Neural cell (in vitro differentiated cells): ENCODE data around the gene RMDN2. TPM values are rescaled to one million over a fixed set of nuclear protein-coding genes. Genes with fewer than 3 reads are reported as not detected.

Source experiments
- H2AFZ ChIP-seq: fragments of 200-600, 300-800 bp; sonication (generic), shearing (Covaris generic); 2 replicates; pipeline ENCODE4 v1.6.0; 2014; ENCODE audit warnings: low read depth, mild to moderate bottlenecking, antibody characterized with exemption, low read length, moderate library complexity
- H3F3A ChIP-seq: fragments of 200-600 bp; shearing (Covaris generic); 2 replicates; pipeline ENCODE4 v1.6.1; 2016; ENCODE audit warnings: mild to moderate bottlenecking, moderate library complexity, mixed read lengths, antibody characterized with exemption, low read length; ENCODE audit not compliant: insufficient read depth, poor library complexity, severe bottlenecking
- H3K27ac ChIP-seq: fragments of 200-600, 300-800 bp; sonication (generic), shearing (Covaris generic); 2 replicates; pipeline ENCODE4 v1.5.1; 2014; ENCODE audit warnings: mild to moderate bottlenecking, low read length, moderate library complexity
- H3K27me3 ChIP-seq: fragments of 300-800, 200-600 bp; sonication (generic), shearing (Covaris generic); 2 replicates; pipeline ENCODE4 v1.6.0; 2014; ENCODE audit warnings: mild to moderate bottlenecking, low read depth, low read length, moderate library complexity; ENCODE audit not compliant: insufficient read depth
- H3K36me3 ChIP-seq: fragments of 300-800, 200-600 bp; sonication (generic), shearing (Covaris generic); 2 replicates; pipeline ENCODE4 v1.5.1; 2014; ENCODE audit warnings: mild to moderate bottlenecking, antibody characterized with exemption, low read length, moderate library complexity; ENCODE audit not compliant: insufficient read depth
- H3K4me2 ChIP-seq: fragments of 300-800, 200-600 bp; sonication (generic), shearing (Covaris generic); 2 replicates; pipeline ENCODE4 v1.6.0; 2014; ENCODE audit warnings: mild to moderate bottlenecking, low read length
- H3K4me3 ChIP-seq: fragments of 300-800, 200-600 bp; sonication (generic), shearing (Covaris generic); 2 replicates; pipeline ENCODE4 v1.5.1; 2014; ENCODE audit warnings: mild to moderate bottlenecking, low read length, moderate library complexity
- H3K79me2 ChIP-seq: fragments of 200-600 bp; shearing (Covaris generic); replicated peaks from 2 replicates; pipeline ENCODE4 v1.6.0; 2014; ENCODE audit warnings: mild to moderate bottlenecking, low read length, moderate library complexity; ENCODE audit not compliant: insufficient read depth
- H3K9ac ChIP-seq: fragments of 300-800, 200-600 bp; sonication (generic), shearing (Covaris generic); 2 replicates; pipeline ENCODE4 v1.6.1; 2016; ENCODE audit warnings: mild to moderate bottlenecking, low read length, mixed read lengths
- H3K9me2 ChIP-seq: fragments of 200-600 bp; shearing (Covaris generic); 2 replicates; pipeline ENCODE4 v1.6.1; 2016; ENCODE audit warnings: mild to moderate bottlenecking, low read length, mixed read lengths; ENCODE audit not compliant: insufficient read depth
- H3K9me3 ChIP-seq: fragments of 200-600, 300-800 bp; sonication (generic), shearing (Covaris generic); 2 replicates; pipeline ENCODE4 v1.6.1; 2016; ENCODE audit warnings: mild to moderate bottlenecking, mixed run types, low read length, moderate library complexity, mixed read lengths
- H4K20me1 ChIP-seq: fragments of 200-600 bp; shearing (Covaris generic); 2 replicates; pipeline ENCODE4 v1.6.1; 2016; ENCODE audit warnings: mild to moderate bottlenecking, mixed run types; ENCODE audit not compliant: insufficient read depth
- EP300 ChIP-seq: fragments of 450-650 bp; conservative IDR thresholded peaks from 2 replicates; pipeline ENCODE4 v1.6.1; 2014; ENCODE audit warnings: antibody characterized with exemption, mild to moderate bottlenecking, moderate library complexity; ENCODE audit not compliant: poor library complexity, severe bottlenecking
- EZH2 ChIP-seq: fragments of 200-600, 300-800 bp; shearing (Covaris generic), sonication (generic); IDR thresholded peaks from 2 replicates; pipeline ENCODE4 v1.6.1; 2014; ENCODE audit warnings: antibody characterized with exemption, low read length, borderline replicate concordance, mild to moderate bottlenecking; ENCODE audit not compliant: insufficient read depth, poor library complexity, severe bottlenecking
- MXI1 ChIP-seq: fragments of 450-650 bp; conservative IDR thresholded peaks from 2 replicates; pipeline ENCODE4 v1.6.1; 2014; ENCODE audit warnings: antibody characterized with exemption, mild to moderate bottlenecking; ENCODE audit not compliant: poor library complexity, severe bottlenecking
- POLR2AphosphoS5 ChIP-seq: IDR thresholded peaks from 2 replicates; pipeline ENCODE4 v1.6.1; 2012
- RAD21 ChIP-seq: fragments of 450-650 bp; conservative IDR thresholded peaks from 2 replicates; pipeline ENCODE4 v1.6.1; 2014; ENCODE audit warnings: antibody characterized with exemption, mild to moderate bottlenecking, moderate library complexity
- SMC3 ChIP-seq: fragments of 450-650 bp; conservative IDR thresholded peaks from 2 replicates; pipeline ENCODE4 v1.6.1; 2014; ENCODE audit warnings: antibody characterized with exemption, mild to moderate bottlenecking, moderate library complexity; ENCODE audit not compliant: poor library complexity
- TAF1 ChIP-seq: IDR thresholded peaks from 2 replicates; pipeline ENCODE4 v1.6.1; 2012; ENCODE audit warnings: low read depth
- polyA plus RNA-seq: library from polyadenylated mRNA; depleted of rRNA; stranded (reverse); fragments of >200 nt; gene quantifications from 2 replicates; pipeline ENCODE4 v1.2.3, GENCODE V29; 2014
- TF ChIP-seq, protein P1 (sequence below): IDR thresholded peaks from 2 replicates; pipeline ENCODE4 v1.6.1; 2012; ENCODE audit warnings: borderline replicate concordance
- TF ChIP-seq, protein P2 (sequence below): fragments of 450-650 bp; IDR thresholded peaks from 2 replicates; pipeline ENCODE4 v1.5.1; 2014; ENCODE audit warnings: antibody characterized with exemption, mild to moderate bottlenecking, moderate library complexity; ENCODE audit not compliant: poor library complexity, severe bottlenecking

Gene RMDN2
- polyA plus RNA-seq, 1 donor from 2014 or later = 5.5 TPM

DNA sequence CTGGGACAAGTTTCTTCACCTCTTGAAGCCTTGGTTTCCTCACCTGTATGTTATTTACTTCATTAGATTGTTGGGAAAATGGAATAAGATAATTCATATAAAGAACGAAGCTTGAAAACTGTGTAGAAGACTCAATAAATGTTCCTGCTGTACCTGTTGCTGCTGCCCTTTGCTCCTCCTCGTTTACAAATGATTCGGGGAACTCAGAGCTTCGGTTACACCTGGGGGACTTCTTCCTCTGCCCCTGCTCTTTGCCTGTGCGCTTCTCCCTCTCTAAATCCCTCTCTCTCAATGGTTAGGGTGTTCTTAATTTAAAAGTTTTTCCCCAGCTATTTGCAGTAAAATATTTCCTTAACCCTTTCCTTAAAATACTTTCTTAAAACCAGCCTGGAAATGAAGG, 3.3 kb upstream of the RMDN2 start:
- Histone ChIP-seq H3F3A (no peaks in the 10 kb centered on the region), H3K79me2 (no peaks in the 10 kb centered on the region)

DNA sequence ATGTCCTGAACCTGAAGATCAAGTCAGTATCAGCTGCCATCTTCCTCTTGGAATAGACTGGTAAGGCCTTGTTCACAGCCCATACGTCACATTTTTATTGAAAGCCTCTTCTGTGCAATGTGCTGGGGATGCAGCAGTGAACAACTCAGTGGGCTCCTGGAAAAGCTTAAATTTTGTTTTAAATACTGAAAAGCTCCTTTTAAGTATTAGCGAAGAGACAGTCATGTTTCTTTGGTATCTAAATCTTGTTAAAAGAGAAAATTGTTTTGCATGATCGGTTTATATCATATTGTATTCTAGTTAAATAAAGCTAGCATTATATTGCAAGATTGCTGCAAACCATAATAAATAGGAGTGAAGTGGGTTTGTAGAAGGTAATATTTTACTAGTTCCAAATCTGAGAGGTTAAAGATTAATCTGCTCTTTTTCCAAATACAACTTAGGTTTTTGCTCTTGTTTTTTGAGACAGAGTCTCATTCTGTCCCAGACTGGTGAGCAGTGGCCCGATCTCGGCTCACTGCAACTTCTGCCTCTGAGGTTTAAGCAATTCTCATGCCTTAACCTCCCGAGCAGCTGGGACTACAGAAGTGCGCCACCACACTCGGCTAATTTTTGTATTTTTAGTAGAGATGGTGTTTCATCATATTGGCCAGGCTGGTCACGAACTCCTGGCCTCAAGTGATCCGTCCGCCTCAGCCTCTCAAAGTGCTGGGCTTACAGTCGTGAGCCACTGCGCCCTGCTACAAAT, 1.6 kb upstream of the RMDN2 start:
- Histone ChIP-seq H3K4me2 (no peak overlapping the region), H3K27me3 (no peaks in the 10 kb centered on the region), H3K4me3 (no peak overlapping the region), H3K79me2 (no peaks in the 10 kb centered on the region), H3K9ac (no peak overlapping the region), H2AFZ (no peak overlapping the region), H4K20me1 (no peaks in the 10 kb centered on the region), H3K27ac (no peak overlapping the region), H3K9me3 (no peaks in the 10 kb centered on the region), H3F3A (no peaks in the 10 kb centered on the region), H3K36me3 (no peaks in the 10 kb centered on the region), H3K9me2 (no peaks in the 10 kb centered on the region)
- TF ChIP-seq TAF1 (no peak), RAD21 (no peak), EP300 (no peak), MXI1 (no peak), SMC3 (no peak), EZH2 (no peak), POLR2AphosphoS5 (no peak)
- TF ChIP-seq, protein P1, sequence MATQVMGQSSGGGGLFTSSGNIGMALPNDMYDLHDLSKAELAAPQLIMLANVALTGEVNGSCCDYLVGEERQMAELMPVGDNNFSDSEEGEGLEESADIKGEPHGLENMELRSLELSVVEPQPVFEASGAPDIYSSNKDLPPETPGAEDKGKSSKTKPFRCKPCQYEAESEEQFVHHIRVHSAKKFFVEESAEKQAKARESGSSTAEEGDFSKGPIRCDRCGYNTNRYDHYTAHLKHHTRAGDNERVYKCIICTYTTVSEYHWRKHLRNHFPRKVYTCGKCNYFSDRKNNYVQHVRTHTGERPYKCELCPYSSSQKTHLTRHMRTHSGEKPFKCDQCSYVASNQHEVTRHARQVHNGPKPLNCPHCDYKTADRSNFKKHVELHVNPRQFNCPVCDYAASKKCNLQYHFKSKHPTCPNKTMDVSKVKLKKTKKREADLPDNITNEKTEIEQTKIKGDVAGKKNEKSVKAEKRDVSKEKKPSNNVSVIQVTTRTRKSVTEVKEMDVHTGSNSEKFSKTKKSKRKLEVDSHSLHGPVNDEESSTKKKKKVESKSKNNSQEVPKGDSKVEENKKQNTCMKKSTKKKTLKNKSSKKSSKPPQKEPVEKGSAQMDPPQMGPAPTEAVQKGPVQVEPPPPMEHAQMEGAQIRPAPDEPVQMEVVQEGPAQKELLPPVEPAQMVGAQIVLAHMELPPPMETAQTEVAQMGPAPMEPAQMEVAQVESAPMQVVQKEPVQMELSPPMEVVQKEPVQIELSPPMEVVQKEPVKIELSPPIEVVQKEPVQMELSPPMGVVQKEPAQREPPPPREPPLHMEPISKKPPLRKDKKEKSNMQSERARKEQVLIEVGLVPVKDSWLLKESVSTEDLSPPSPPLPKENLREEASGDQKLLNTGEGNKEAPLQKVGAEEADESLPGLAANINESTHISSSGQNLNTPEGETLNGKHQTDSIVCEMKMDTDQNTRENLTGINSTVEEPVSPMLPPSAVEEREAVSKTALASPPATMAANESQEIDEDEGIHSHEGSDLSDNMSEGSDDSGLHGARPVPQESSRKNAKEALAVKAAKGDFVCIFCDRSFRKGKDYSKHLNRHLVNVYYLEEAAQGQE = no peak
- TF ChIP-seq, protein P2, sequence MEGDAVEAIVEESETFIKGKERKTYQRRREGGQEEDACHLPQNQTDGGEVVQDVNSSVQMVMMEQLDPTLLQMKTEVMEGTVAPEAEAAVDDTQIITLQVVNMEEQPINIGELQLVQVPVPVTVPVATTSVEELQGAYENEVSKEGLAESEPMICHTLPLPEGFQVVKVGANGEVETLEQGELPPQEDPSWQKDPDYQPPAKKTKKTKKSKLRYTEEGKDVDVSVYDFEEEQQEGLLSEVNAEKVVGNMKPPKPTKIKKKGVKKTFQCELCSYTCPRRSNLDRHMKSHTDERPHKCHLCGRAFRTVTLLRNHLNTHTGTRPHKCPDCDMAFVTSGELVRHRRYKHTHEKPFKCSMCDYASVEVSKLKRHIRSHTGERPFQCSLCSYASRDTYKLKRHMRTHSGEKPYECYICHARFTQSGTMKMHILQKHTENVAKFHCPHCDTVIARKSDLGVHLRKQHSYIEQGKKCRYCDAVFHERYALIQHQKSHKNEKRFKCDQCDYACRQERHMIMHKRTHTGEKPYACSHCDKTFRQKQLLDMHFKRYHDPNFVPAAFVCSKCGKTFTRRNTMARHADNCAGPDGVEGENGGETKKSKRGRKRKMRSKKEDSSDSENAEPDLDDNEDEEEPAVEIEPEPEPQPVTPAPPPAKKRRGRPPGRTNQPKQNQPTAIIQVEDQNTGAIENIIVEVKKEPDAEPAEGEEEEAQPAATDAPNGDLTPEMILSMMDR = no peak

More for the DNA sequence above, 3.3 kb upstream of the RMDN2 start:
- Histone ChIP-seq H3K27ac (no peak overlapping the region), H3K4me2 (no peak overlapping the region), H3K36me3 (no peaks in the 10 kb centered on the region), H3K9me3 (no peaks in the 10 kb centered on the region), H3K4me3 (no peak overlapping the region), H2AFZ (no peak overlapping the region), H3K9ac (no peak overlapping the region), H4K20me1 (no peaks in the 10 kb centered on the region), H3K9me2 (no peaks in the 10 kb centered on the region), H3K27me3 (no peaks in the 10 kb centered on the region)
- TF ChIP-seq EZH2 = no peak
- TF ChIP-seq, protein P2 = no peak
- TF ChIP-seq RAD21 = no peak
- no peak for TF ChIP-seq TAF1
